CD4-positive, alpha-beta T cell treated with Interleukin-1 beta for 1 hour (primary cell): ENCODE results near the gene SLC1A2.
A peak's percentile ranks its signal among the peaks of the same experiment; 100 is the strongest.

Source experiments
- DNase-seq, 2 donors: peaks; one replicate each; pipeline ENCODE4 v3.0.0-alpha.2; 2020 to 2022

SLC1A2 gene

GRCh38 chr11:35293699-35294098 is 125.7 kb downstream of the SLC1A2 start:
- DNase-seq, result no peak

GRCh38 chr11:35293035-35293434 is 126.3 kb downstream of the SLC1A2 start:
- no peak for DNase-seq

- DNase-seq, result no peak
Measured at GRCh38 chr11:35292279-35292678, 127.1 kb downstream of the SLC1A2 start.

GRCh38 chr11:35290876-35291275 is 128.5 kb downstream of the SLC1A2 start:
- no peak for DNase-seq

GRCh38 chr11:35289821-35290220 is 129.5 kb downstream of the SLC1A2 start:
- no peak for DNase-seq

GRCh38 chr11:35288817-35289541 is 130.4 kb downstream of the SLC1A2 start:
- no peak for DNase-seq

- no peak for DNase-seq
Measured at GRCh38 chr11:35288309-35288708, 131.0 kb downstream of the SLC1A2 start.

GRCh38 chr11:35287344-35287890 is 131.9 kb downstream of the SLC1A2 start:
- DNase-seq, result no peak

- no peak for DNase-seq
Measured at GRCh38 chr11:35286126-35286525, 133.2 kb downstream of the SLC1A2 start.

GRCh38 chr11:35285471-35285870 is 133.9 kb downstream of the SLC1A2 start:
- no peak for DNase-seq

- no peak for DNase-seq
Measured at GRCh38 chr11:35282221-35282882, 137.0 kb downstream of the SLC1A2 start.

GRCh38 chr11:35281169-35281688 is 138.1 kb downstream of the SLC1A2 start:
- DNase-seq, result no peak

GRCh38 chr11:35280727-35281126 is 138.6 kb downstream of the SLC1A2 start:
- DNase-seq, result no peak

GRCh38 chr11:35277827-35278226 is 141.5 kb downstream of the SLC1A2 start:
- DNase-seq, result no peak

- no peak for DNase-seq
Measured at GRCh38 chr11:35276396-35277145, 142.8 kb downstream of the SLC1A2 start.

- DNase-seq, result no peak
Measured at GRCh38 chr11:35275786-35276170, 143.6 kb downstream of the SLC1A2 start.

- no peak for DNase-seq
Measured at GRCh38 chr11:35274909-35275785, 144.2 kb downstream of the SLC1A2 start.

- DNase-seq, result peak; percentile 38 to 41
Measured at GRCh38 chr11:35272391-35272902, 146.9 kb downstream of the SLC1A2 start.

GRCh38 chr11:35271031-35271430 is 148.3 kb downstream of the SLC1A2 start:
- no peak for DNase-seq

GRCh38 chr11:35270342-35270741 is 149.0 kb downstream of the SLC1A2 start:
- DNase-seq, result no peak

- DNase-seq, result no peak
Measured at GRCh38 chr11:35267504-35267903, 151.9 kb downstream of the SLC1A2 start.
